SJCRH30 (cell line): Measurements from ENCODE around the gene SIGMAR1. TPM values are rescaled to one million over a fixed set of nuclear protein-coding genes. Genes with fewer than 3 reads are reported as not detected.

Experiments used
- DNase-seq, 2 experiments: peaks; one replicate each; pipeline ENCODE4 v3.0.0-alpha.2; 2015 to 2020
- H3K27ac ChIP-seq: fragments of 250-450 bp; sonication (Bioruptor Pico); 2 replicates; pipeline ENCODE4 v1.5.1; 2020; ENCODE audit warnings: mild to moderate bottlenecking, moderate library complexity
- H3K27me3 ChIP-seq: fragments of 250-450 bp; sonication (Bioruptor Pico); 2 replicates; pipeline ENCODE4 v1.5.1; 2020; ENCODE audit warnings: mild to moderate bottlenecking, moderate library complexity
- H3K36me3 ChIP-seq: fragments of 250-450 bp; sonication (Bioruptor Pico); 2 replicates; pipeline ENCODE4 v1.5.1; 2020; ENCODE audit warnings: mild to moderate bottlenecking, moderate library complexity
- H3K4me1 ChIP-seq: fragments of 250-450 bp; sonication (Bioruptor Pico); 2 replicates; pipeline ENCODE4 v1.5.1; 2020; ENCODE audit warnings: mild to moderate bottlenecking, moderate library complexity
- H3K4me3 ChIP-seq: fragments of 250-450 bp; sonication (Bioruptor Pico); 2 replicates; pipeline ENCODE4 v1.5.1; 2020; ENCODE audit warnings: mild to moderate bottlenecking, moderate library complexity
- H3K9me3 ChIP-seq: fragments of 250-450 bp; sonication (Bioruptor Pico); replicated peaks from 2 replicates; pipeline ENCODE4 v1.5.1; 2020; ENCODE audit warnings: mild to moderate bottlenecking, moderate library complexity
- total RNA-seq: library from RNA; depleted of rRNA; stranded (reverse); fragments of >200 nt; shearing (Covaris generic); gene quantifications from 2 replicates; pipeline ENCODE4 v1.2.3, GENCODE V29; 2014

The SIGMAR1 gene
- total RNA-seq, 1 experiment from 2014 or later, result 85.3 TPM

DNA sequence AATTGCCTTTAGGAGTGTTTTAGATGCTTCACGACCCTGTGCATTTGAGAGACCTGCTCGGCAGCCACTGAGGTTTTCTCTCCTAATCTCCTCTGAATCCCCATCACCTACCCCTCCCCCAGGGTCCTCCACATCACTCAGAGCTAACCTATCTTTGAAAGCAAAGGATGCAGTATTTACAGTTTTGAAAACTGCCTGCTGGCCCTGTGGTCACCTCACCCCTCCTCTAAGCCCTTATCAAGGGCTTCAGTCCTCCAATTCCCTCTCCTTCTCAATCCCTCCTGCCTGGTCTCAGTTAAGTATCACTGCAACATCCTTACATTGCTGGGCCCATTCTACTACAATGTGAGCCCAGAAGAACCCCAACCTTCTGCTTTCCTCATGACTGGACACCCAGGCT is 30.3 kb downstream of the SIGMAR1 start:
- DNase-seq, result no peak
- Histone ChIP-seq H3K4me1 (no peaks in the 10 kb centered on the region), H3K4me3 (no peak overlapping the region), H3K36me3 (no peaks in the 10 kb centered on the region), H3K27ac (no peak overlapping the region), H3K27me3 (no peaks in the 10 kb centered on the region), H3K9me3 (no peaks in the 10 kb centered on the region)

DNA sequence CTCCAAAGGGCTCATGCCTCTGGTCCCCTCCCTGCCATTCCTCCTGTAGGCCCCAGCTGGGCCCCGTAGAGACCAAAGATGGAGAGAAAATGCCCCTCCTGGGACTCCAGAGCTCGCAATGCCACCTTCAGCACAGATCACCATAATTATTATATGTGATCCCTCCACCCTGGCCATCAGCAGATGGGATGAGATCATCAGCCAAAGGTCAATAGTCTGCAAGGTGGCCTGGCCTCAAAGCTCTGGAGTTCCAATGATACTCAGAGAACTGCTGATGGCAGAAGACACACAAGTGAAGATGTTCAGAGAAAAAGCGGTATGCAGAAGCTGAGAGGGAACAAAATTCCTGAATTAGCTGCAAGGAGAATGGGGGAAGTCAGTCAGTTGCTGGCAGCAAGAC is 30.7 kb downstream of the SIGMAR1 start:
- no peaks in the 10 kb centered on the region for H3K4me1 ChIP-seq
- H3K27me3 ChIP-seq, result no peaks in the 10 kb centered on the region
- H3K36me3 ChIP-seq, result no peaks in the 10 kb centered on the region
- DNase-seq, result no peak
- H3K9me3 ChIP-seq, result no peaks in the 10 kb centered on the region
- no peak overlapping the region for H3K27ac ChIP-seq
- H3K4me3 ChIP-seq, result no peak overlapping the region

DNA sequence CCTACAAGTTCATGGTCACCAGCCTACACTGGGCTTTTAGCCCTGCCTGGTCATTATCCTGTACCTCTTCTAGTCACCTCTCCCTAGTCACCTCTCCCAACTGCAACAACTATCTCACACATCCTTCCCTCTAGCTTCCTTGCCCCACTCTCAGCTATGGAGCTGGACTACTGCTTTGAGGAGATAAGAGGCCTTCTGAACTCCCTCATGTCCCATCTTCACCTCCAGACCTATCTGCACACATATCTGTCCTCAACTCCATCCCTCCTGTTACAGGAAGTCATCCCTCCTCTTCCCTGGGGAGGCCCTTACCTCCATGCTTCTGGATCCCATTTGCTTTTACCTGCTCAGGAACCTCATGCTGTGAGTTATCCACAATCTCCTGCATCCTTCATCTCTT is 31.4 kb downstream of the SIGMAR1 start:
- no peaks in the 10 kb centered on the region for H3K36me3 ChIP-seq
- DNase-seq, result no peak

DNA sequence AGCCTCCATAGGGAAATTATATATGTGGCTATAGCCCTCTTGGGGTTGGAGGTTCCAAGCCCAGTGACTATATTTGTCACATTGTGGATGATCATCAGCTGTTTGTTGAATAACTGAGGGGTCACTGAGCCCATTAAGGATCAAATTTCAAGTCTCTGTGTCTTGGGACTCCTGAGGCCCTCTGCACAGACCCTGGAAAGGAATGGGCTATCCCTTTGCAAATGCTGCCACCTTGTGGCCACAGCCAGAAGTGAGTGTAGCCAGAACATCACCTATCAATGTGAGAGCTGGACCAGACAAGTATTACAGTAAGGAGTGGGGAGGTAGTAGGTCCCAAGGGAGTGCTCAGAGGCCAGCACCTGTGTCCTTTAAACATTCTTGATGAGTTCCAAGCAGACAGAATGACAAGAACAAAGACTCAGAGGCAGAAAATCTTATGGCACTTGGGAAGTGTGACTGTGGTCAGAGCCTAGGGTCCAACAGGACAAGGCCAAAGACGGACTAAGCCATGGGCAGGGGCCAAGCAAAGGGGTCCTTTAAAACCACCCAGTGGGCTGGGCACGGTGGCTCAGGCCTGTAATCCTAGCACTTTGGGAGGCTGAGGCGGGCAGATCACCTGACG is 33.9 kb downstream of the SIGMAR1 start:
- H3K9me3 ChIP-seq, result no peaks in the 10 kb centered on the region
- H3K27me3 ChIP-seq, result no peaks in the 10 kb centered on the region
- peak; percentile 72 to 91 for DNase-seq
- no peak overlapping the region for H3K27ac ChIP-seq
- no peaks in the 10 kb centered on the region for H3K36me3 ChIP-seq
- no peak overlapping the region for H3K4me3 ChIP-seq
- H3K4me1 ChIP-seq, result peaks cover 13% of the 10 kb centered on the region

More for the DNA sequence above, 31.4 kb downstream of the SIGMAR1 start:
- H3K27ac ChIP-seq, result no peak overlapping the region
- H3K4me1 ChIP-seq, result no peaks in the 10 kb centered on the region
- H3K27me3 ChIP-seq, result no peaks in the 10 kb centered on the region
- no peaks in the 10 kb centered on the region for H3K9me3 ChIP-seq
- no peak overlapping the region for H3K4me3 ChIP-seq

DNA sequence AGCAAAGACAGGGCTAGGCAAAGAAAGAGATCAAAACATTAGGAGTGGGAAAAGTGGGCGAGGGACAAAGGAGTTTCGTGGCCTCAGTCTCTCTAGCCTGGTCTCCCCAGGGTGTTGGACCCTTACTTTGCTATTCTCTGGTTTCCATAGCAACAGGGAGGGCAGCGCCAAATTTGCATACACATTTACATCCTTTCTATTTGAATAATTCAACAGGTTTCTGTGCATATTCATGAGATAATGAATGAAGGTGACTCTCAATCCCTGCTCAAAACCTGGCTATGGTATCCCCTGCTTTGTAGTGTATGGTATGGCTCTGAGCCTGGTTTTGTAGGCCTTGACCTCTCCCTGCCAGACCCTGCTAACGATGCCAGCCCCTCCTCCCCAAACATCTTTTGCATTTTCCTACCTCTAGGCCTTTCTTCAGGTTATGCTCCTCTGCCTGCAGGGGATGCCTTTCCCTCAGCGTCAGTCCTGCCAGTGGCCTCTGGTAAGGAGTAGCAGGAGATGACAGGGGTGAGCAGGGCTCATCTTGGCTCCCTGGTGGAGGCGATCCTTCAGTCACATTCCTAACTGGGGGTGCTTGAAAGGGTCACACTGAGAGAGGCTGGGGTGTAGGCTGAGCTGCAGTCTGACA is 35.5 kb downstream of the SIGMAR1 start:
- DNase-seq, result no peak
- Histone ChIP-seq H3K4me1 (peaks cover 13% of the 10 kb centered on the region), H3K9me3 (no peaks in the 10 kb centered on the region), H3K27me3 (no peaks in the 10 kb centered on the region), H3K27ac (no peak overlapping the region), H3K4me3 (no peak overlapping the region), H3K36me3 (no peaks in the 10 kb centered on the region)

DNA sequence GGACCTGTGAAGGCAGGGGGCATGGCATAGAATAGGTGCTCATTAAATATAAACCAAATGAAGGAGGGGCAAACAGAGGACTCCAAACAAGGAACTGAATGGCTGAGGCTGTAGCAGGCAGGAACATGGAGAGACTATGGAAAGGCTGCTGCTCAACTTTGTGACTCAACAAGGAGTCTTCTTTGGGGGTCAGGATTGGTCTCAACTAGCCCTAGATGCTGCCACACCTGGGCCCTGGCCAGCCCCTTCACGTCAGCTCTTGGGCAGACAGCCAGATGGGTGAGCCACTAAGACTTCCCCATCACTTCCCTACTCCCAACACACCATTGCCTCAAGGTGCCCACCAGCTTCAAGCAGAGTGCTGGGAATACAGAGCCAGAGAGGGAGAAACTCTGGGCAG is 36.7 kb downstream of the SIGMAR1 start:
- Histone ChIP-seq H3K4me3 (no peak overlapping the region), H3K27me3 (no peaks in the 10 kb centered on the region), H3K4me1 (peaks cover 13% of the 10 kb centered on the region), H3K27ac (no peak overlapping the region), H3K36me3 (no peaks in the 10 kb centered on the region), H3K9me3 (no peaks in the 10 kb centered on the region)
- no peak for DNase-seq

DNA sequence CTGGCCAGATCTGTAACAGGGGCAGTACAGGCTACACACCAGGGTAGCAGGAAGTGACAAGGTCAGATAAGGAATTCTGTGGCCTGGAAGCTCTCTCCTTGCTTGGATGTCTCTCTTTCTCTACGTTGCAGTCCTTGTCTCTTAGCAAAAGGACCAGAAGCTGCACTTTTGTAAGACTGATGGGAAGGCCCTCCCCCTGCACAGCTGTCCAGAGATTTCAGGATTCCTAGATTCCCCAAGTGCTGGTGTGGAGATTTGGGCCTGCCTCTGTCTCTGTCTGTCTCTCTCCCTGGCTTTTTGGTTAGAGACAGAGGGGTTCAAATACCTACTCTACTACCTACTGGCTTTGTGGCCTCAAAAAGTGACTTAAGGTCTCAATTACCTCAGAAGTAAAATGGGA is 38.0 kb downstream of the SIGMAR1 start:
- Histone ChIP-seq H3K9me3 (no peaks in the 10 kb centered on the region), H3K36me3 (no peaks in the 10 kb centered on the region), H3K27ac (no peak overlapping the region), H3K27me3 (no peaks in the 10 kb centered on the region), H3K4me1 (peaks cover 13% of the 10 kb centered on the region), H3K4me3 (no peak overlapping the region)
- DNase-seq, result peak; percentile 27 to 63

DNA sequence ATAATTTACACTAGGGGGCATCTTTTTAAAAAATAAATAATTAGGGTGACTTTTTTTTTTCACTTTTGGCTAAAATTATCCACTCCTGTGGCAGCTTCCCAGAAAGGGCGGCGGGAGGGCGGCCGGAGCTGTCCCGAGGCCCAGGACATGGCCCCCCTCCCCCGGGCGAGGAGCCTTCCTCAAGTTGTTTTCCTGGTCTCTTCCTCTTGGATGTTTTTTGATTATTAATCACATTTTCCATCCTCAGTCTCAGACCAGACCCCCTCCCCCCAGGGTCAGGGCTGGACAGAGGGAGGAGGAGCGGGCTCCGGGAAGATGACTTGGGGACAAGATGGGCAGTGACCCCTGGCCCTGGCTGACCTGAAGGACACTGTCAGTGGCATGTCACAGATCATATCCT is 43.4 kb downstream of the SIGMAR1 start:
- H3K9me3 ChIP-seq, result no peaks in the 10 kb centered on the region
- H3K4me3 ChIP-seq, result no peak overlapping the region
- peaks cover 5% of the 10 kb centered on the region for H3K4me1 ChIP-seq
- no peak overlapping the region for H3K27ac ChIP-seq
- H3K27me3 ChIP-seq, result 0 out of 2 replicates have a peak, but pooled peaks cover 7% of the 10 kb centered on the region
- DNase-seq, result no peak
- no peaks in the 10 kb centered on the region for H3K36me3 ChIP-seq

DNA sequence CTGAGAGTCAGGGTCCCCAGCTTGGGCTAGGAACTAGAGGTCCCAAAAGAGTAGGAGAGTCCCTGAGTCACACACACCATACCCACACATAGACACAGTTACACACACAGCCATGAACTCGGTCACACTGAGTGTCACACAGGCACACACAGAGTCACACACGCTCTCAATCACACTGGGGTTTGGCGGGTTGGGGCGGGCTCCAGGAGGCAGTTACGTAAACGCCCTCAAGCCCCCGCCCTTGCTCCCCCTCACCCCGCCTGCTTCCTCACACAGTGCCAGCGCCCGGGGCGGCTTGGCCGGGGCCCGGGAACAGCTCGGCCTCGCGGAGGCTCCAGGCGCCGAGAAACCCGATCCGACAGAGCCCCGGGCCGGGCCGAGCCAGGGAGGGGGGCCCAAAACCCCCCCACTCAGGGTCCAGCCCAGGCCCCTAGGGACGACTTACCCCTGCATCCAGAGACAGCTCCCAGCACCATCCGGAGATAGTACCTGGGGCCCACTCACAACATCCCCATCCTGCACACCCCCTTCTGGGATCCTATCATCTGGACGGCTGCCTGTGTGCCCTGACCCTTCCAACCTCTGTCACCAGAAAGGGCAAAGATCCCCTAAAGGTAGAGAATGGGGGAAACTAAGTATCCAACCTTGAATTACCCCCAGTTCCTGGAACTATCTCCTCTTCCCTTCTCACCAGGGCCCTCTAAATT is 44.5 kb downstream of the SIGMAR1 start:
- H3K4me1 ChIP-seq, result peaks cover 3% of the 10 kb centered on the region
- H3K9me3 ChIP-seq, result no peaks in the 10 kb centered on the region
- peak; percentile 44 to 51 for DNase-seq
- H3K36me3 ChIP-seq, result no peaks in the 10 kb centered on the region
- 0 out of 2 replicates have a peak, but pooled peaks cover 11% of the 10 kb centered on the region for H3K27me3 ChIP-seq
- H3K4me3 ChIP-seq, result no peak overlapping the region
- H3K27ac ChIP-seq, result no peak overlapping the region

DNA sequence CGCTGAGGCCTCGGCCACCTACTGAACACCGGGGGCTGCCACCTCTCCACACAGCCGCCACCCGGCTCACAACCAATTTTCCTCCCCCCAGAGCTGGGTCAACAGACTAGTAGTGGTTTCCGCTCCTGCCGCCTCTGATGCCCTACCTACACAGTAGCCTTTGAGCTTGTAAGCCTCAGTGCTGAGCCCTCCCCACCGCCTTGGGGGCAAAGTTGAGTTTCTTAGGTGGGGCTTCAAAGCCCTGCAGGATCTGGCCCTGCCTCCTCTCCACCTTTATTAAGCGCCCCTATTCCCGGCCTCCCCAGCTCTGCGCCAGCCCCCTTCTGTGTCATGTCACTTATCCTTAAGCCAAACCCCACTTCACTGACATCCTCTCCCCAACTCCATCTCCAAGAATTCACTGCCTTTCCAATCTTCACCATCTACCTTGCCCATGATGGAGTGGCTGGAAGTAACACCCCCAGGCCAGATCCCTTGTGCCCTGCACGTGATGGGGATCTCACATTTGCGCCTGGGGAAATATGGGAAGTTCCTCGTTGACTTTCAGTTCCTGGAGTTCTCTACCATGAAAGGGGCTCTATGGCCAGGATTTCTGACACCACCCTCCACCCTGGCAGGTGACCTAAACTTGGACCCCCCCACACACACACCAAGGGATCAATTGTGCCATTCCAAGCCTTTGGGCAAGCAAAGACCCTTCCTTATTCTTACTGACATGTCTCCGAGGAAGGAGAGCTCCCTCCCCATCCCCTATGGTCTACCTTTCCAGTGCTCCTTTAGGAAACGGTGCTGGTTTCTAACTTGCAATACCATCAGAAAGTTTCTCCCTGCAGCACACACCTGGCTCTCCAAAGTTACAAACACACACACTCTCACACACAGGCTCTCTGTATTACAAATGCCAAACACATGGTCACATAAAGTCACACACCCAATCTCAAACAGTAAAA is 45.4 kb downstream of the SIGMAR1 start:
- H3K9me3 ChIP-seq, result no peaks in the 10 kb centered on the region
- DNase-seq, result no peak
- H3K36me3 ChIP-seq, result no peaks in the 10 kb centered on the region
- 0 out of 2 replicates have a peak, but pooled peaks cover 11% of the 10 kb centered on the region for H3K27me3 ChIP-seq
- H3K27ac ChIP-seq, result no peak overlapping the region
- peaks cover 3% of the 10 kb centered on the region for H3K4me1 ChIP-seq
- no peak overlapping the region for H3K4me3 ChIP-seq

DNA sequence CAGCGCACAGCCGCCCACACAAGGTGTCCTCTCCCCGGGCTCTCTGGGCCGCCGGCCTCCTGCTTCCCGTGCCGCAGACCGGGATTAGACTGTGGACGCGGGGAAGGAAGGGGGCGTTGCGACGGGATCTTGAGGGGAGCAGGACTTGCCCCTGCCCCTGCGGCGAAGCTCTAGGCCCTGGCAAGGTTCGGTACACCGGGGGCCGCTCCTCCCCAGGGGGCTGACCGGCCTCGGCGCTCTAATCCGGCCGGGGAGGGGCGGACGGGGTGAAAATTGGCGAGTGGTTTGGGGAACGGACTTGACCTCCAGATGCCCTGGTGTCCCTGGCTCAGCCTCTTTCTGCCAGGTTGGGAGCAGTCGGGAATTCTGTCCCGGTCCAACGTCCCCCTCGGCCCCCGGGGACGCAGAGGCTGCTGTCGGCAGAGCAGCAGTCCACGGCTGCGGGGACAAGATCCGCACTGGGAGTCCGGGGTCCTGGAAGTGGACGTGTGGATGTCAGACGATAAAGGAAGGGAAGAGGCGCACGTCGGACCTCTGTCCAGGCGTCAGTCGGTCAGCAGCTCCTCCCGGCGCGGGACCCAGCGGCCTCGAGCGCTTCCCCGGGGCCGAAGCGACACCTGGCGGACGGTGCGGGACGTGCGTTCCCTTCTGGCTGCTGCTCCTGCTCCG is 46.2 kb downstream of the SIGMAR1 start:
- H3K27ac ChIP-seq, result no peak overlapping the region
- no peak overlapping the region for H3K4me3 ChIP-seq
- DNase-seq, result peak; percentile 54 to 72
- H3K9me3 ChIP-seq, result no peaks in the 10 kb centered on the region
- H3K4me1 ChIP-seq, result peaks cover 3% of the 10 kb centered on the region
- H3K36me3 ChIP-seq, result no peaks in the 10 kb centered on the region
- 0 out of 2 replicates have a peak, but pooled peaks cover 11% of the 10 kb centered on the region for H3K27me3 ChIP-seq

DNA sequence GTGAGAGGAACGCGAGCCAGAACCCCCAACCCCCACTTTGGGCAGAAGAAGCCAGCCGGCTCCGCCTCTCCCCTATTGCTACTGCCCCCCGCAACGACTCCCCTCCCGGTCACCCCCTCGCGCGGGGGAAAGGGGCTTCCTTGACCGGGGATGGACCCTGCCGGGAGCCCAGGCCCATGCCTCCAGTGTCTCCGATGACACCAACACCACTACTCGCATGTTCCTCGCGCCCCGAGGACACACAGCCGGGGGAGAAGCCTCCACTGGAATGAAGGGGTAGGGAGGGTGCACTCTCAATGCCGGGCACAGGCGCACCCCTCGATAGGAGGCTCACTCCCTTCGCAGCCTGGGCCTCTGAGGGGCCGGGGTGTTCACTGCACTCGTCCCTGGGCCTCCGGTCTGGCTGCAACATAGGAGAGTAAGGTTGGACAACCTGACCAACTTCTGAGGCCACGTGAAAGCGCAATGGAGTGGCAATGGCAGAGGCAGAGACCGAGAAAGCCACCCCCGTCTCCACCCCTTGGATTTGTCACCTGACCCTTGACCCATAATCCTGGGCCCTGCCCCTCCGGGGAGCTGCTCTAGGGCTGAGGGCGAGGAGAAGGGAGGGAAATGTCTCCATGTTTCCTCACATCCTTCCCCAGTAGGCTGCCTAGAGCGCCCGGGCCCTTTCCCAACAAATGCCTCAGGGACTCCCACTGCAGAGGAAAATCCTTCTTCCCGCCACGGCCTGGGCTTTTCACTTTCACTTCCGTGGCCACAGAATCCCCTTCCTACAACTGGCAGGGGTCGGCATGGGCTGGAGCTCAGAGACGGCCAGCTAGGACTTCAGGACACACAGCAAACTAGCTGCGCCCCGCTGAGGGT is 47.0 kb downstream of the SIGMAR1 start:
- Histone ChIP-seq H3K4me1 (peaks cover 3% of the 10 kb centered on the region), H3K36me3 (no peaks in the 10 kb centered on the region), H3K27me3 (0 out of 2 replicates have a peak, but pooled peaks cover 11% of the 10 kb centered on the region), H3K9me3 (no peaks in the 10 kb centered on the region), H3K27ac (no peak overlapping the region), H3K4me3 (no peak overlapping the region)
- DNase-seq, result no peak

DNA sequence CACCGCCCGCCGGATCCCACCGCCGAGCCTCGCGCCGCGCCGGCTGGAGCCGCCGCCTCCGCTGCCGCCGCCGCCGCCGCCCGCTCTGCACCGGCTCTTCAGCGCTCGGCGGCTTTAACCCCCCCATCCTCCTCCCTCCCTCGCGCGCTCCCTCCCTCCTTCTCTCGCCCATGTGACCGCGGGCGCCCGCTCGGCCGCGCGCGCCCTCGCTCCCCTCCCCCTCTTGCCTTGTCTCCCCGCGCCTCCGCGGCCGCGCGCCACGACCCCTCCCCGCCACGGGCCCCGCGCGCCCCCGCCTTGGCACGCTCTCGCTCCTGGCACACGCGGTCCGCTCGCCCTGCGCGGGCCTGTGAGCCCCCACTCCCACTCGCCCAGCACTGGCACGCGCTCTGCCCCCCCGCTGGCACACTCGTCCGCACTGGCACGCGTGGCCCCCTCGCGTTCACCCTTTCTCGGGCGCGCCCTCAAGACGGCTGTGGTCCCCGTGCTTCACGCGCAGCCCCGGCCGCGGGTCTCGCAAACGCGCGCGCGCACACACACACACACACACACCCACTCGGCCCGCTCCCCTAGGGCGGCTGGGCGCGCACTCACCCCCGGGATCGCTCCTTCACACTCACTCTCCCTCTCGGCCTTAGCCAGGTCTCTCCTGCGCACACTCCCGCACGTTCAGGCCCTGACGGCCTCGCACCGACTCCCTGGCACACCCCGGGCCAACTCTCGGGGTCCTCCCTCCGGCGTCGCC is 47.8 kb downstream of the SIGMAR1 start, which contains the start of gene CNTFR:
Gene CNTFR (minus strand): TSS at position 89 of the 745 bp plus-strand sequence. CDS start 20,743 bp downstream, outside the sequence.
- H3K27me3 ChIP-seq, result 0 out of 2 replicates have a peak, but pooled peaks cover 11% of the 10 kb centered on the region
- DNase-seq, result no peak
- H3K9me3 ChIP-seq, result no peaks in the 10 kb centered on the region
- no peaks in the 10 kb centered on the region for H3K36me3 ChIP-seq
- H3K27ac ChIP-seq, result no peak within 1 kb of the TSS
- no peak within 1 kb of the TSS for H3K4me3 ChIP-seq
- H3K4me1 ChIP-seq, result peaks cover 3% of the 10 kb centered on the region
